ENCODE measurements around the gene NABP2. TPM values are rescaled to one million over a fixed set of nuclear protein-coding genes. Genes with fewer than 3 reads are reported as not detected.

Gene NABP2
- total and polyA plus RNA-seq, 2 experiments from 2014 or later = 25.5 to 27.8 TPM

DNA sequence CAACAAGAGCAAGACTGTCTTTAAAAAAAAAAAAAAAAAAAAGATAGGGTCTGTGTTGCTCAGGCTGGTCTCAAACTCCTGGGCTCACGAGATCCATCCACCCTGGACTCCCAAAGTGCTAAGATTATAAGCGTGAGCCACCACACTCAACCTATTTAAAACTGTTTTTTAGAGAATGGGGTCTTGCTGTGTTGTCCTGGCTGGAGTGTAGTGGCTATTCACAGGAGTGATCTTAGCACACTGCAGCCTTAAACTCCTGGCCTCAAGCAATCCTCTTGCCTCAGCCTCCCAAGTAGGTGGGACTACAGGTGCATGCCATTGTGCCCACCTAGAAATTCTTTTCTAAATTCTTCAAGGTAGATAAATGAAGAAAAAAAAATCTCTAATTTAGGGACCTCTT is 50.2 kb downstream of the NABP2 start (continued):
- TF ChIP-seq, protein P1, sequence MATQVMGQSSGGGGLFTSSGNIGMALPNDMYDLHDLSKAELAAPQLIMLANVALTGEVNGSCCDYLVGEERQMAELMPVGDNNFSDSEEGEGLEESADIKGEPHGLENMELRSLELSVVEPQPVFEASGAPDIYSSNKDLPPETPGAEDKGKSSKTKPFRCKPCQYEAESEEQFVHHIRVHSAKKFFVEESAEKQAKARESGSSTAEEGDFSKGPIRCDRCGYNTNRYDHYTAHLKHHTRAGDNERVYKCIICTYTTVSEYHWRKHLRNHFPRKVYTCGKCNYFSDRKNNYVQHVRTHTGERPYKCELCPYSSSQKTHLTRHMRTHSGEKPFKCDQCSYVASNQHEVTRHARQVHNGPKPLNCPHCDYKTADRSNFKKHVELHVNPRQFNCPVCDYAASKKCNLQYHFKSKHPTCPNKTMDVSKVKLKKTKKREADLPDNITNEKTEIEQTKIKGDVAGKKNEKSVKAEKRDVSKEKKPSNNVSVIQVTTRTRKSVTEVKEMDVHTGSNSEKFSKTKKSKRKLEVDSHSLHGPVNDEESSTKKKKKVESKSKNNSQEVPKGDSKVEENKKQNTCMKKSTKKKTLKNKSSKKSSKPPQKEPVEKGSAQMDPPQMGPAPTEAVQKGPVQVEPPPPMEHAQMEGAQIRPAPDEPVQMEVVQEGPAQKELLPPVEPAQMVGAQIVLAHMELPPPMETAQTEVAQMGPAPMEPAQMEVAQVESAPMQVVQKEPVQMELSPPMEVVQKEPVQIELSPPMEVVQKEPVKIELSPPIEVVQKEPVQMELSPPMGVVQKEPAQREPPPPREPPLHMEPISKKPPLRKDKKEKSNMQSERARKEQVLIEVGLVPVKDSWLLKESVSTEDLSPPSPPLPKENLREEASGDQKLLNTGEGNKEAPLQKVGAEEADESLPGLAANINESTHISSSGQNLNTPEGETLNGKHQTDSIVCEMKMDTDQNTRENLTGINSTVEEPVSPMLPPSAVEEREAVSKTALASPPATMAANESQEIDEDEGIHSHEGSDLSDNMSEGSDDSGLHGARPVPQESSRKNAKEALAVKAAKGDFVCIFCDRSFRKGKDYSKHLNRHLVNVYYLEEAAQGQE (IDR thresholded peaks at IDR 0.05; ENCODE audit: unreplicated experiment) = no peak
- no peak for TF ChIP-seq STAT1 (IDR thresholded peaks at IDR 0.05; ENCODE audit: unreplicated experiment)
- no peak for TF ChIP-seq NANOG (IDR thresholded peaks at IDR 0.05; ENCODE audit: borderline replicate concordance)
- no peak for TF ChIP-seq JUNB (IDR thresholded peaks at IDR 0.05; ENCODE audit: unreplicated experiment)
- no peak for TF ChIP-seq EZH2 (IDR thresholded peaks at IDR 0.05; ENCODE audit: low read depth, unreplicated experiment)
- TF ChIP-seq, protein P2, sequence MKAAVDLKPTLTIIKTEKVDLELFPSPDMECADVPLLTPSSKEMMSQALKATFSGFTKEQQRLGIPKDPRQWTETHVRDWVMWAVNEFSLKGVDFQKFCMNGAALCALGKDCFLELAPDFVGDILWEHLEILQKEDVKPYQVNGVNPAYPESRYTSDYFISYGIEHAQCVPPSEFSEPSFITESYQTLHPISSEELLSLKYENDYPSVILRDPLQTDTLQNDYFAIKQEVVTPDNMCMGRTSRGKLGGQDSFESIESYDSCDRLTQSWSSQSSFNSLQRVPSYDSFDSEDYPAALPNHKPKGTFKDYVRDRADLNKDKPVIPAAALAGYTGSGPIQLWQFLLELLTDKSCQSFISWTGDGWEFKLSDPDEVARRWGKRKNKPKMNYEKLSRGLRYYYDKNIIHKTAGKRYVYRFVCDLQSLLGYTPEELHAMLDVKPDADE (IDR thresholded peaks at IDR 0.05) = no peak
- no peak for TF ChIP-seq ZNF331 (CRISPR knock-in tag; IDR thresholded peaks at IDR 0.05; ENCODE audit: low read depth)
- TF ChIP-seq EZH2phosphoT487 (IDR thresholded peaks at IDR 0.05; ENCODE audit: unreplicated experiment) = no peak
- no peak for TF ChIP-seq CTCF (conservative IDR thresholded peaks at IDR 0.05; ENCODE audit: low read depth in 2 of 2)

- Histone ChIP-seq H4K20me1 (replicated peaks; ENCODE audit: insufficient read depth) (peaks cover 10% of the 10 kb centered on the region), H2AFZ (no peak overlapping the region), H3F3A (replicated peaks; ENCODE audit: low read depth) (peaks cover 15% of the 10 kb centered on the region), H3K4me3 (no peak overlapping the region), H3K27ac (ENCODE audit: low read depth) (no peak overlapping the region; the same call in 1 of the 2 replicates), H3K36me3 (ENCODE audit: insufficient read depth) (peaks cover 67% of the 10 kb centered on the region), H3K9me2 (ENCODE audit: insufficient read depth) (no peaks in the 10 kb centered on the region), H3K4me1 (ENCODE audit: insufficient read depth) (no peaks in the 10 kb centered on the region), H3K79me2 (replicated peaks; ENCODE audit: insufficient read depth) (no peaks in the 10 kb centered on the region), H3K27me3 (ENCODE audit: insufficient read depth) (no peaks in the 10 kb centered on the region), H3K4me2 (no peak overlapping the region)
- peaks cover 4% of the 10 kb centered on the region for H3K27me3 Mint-ChIP-seq (ENCODE audit: insufficient read depth, low read depth, poor library complexity)
- H3K4me1 Mint-ChIP-seq = no peaks in the 10 kb centered on the region
- no peak overlapping the region for H3K27ac Mint-ChIP-seq
- H3K36me3 Mint-ChIP-seq (ENCODE audit: low read depth) = peaks cover 87% of the 10 kb centered on the region
- no peaks in the 10 kb centered on the region for H3K9me3 Mint-ChIP-seq
- ATAC-seq (no peak), DNase-seq (ENCODE audit: low spot score) (no peak)
- no peak overlapping the region for H3K4me3 Mint-ChIP-seq
- TF ChIP-seq CREB1 (CRISPR knock-in tag; IDR thresholded peaks at IDR 0.05; ENCODE audit: low read depth) (no peak), CTCF (conservative IDR thresholded peaks at IDR 0.05; ENCODE audit: low read depth in 2 of 2) (no peak), ZNF331 (CRISPR knock-in tag; IDR thresholded peaks at IDR 0.05; ENCODE audit: low read depth) (no peak)
Measured at GRCh38 chr12:56278905-56279304, 54.8 kb downstream of the NABP2 start.
